Activated CD4-positive, alpha-beta T cell treated with anti-CD3 and anti-CD28 coated beads, Interleukin-2, amount 50 U/mL, for 1 hour (primary cell): ENCODE measurements around the gene CIROP.

Source experiments
- DNase-seq: peaks from one replicate; pipeline ENCODE4 v3.0.0-alpha.2; 2020

Gene CIROP

DNA sequence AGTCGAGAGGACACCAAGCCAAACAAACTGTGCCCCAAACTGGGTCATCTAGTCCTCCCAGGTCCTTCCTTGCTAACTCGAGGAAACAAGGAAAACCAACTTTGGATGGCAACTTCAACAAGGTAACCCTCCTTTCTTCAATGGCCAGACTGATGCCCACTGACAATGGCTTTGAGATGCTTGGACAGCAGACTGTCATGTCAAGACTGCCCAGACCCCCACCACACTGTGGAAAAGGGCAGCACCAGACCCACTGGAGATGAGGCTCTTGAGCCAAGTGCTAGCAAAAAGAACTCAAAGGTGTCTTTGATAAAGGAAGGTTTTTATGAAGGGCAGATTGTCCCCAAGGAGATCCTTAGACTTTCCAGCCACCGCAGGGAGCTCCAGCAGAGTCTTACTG, 38.4 kb downstream of the CIROP start:
- DNase-seq, result no peak

- DNase-seq, result no peak
Measured at GRCh38 chr14:23063601-23064000, 41.2 kb downstream of the CIROP start.

DNA sequence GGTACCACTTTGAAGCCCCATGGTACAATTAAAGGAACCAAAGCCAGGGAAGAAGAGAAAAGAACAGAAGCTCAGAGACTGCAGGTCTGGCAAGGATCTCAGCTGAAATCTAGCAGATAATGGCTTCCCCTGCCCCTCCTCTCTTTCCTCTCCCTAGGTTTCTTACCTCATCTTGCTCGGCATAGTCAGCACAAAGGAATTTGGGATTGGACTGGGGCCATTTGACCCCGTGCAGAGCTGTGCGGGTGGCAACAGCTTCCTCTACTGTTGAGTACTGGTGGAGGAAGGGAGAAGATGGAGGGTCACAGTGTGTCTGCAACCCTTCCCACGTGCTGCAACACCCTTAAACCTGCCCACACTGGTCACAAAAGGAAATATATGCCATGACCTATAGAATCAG, 42.8 kb downstream of the CIROP start:
- no peak for DNase-seq

- no peak for DNase-seq
Measured at GRCh38 chr14:23060536-23061260, 44.1 kb downstream of the CIROP start.

DNA sequence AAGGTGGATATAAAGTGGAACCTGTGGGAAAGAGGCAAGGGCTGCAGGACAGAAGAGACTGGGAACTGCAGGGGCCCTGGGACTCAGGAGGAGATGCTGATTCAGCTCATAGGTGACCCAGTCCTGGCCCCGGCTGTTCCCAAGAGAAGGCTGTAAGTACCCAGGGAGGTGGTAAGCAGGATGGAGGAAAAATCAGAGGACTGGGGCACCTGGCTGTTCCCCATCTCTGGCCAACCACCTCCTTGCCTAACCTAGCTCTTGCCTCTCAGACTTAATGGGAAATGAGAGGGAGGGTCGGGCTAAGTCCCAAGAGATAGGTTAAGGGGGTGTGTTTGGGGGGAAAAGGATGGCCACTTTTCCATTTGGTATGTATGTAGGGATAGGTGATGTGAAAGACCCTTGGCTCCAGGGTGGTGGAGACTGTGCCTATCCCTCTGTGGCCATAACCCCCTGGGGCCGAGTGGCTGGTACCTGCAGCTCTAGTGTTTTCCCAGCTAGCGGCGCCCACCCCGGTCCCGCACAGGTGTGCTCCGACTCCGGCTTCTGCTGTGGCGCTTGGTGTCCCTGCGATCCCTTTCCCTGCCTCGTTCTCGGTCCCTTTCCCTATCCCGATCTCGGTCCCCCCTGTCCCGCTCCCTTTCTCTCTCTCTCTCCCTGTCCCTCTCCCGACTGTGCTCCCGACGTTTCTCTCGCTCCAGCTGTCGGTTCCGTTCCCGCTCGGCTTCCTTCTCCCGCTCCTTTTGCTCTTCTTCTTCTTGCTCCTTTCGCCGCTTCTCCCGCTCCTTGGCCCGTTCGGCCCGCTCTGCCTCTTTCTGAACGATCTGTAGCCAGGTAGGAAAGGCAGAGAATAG, 45.9 kb downstream of the CIROP start:
- no peak for DNase-seq

DNA sequence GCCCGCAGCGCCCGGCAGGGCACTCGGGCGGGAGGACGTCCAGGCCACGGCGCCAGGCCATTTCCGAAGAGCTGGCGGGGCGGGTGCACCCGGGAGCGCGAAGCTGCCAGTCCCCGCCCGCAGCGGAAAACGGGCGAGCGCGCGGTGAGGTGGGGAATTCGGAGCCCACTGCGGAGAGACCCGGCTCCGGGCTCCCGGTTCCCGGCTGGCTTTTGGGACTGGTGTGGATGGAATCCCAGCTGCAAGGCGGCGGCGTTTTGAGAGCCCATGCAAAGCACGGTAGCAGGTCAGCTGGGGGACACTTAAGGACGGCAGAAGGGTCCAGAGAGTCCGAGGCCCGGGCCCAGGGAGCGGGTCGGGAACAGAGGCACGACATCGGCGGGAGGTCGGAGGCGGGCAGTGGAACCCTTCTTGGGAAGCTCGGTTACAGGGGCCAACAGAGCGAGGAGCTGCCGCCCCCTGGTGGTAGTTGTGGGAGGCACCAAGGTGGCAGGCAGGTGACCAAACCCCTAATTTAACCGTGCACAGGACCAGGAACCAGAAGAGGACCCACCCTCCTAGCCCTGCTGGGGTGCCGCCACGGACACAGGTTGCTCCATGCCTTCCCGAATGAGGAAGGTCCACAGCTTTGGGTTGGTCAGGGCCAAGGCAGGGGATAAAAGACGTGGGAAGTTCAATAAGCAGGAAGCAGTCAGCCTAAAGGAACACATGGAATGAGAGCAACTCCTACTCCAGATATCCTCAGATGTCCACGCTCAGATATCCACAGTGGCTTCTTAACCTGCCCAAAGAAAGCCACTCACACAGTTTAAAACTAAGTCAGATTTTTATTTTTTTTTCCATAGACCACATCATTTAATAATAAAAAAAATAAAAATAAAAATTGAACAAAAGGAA, 46.8 kb downstream of the CIROP start:
- peak; percentile 88 for DNase-seq

DNA sequence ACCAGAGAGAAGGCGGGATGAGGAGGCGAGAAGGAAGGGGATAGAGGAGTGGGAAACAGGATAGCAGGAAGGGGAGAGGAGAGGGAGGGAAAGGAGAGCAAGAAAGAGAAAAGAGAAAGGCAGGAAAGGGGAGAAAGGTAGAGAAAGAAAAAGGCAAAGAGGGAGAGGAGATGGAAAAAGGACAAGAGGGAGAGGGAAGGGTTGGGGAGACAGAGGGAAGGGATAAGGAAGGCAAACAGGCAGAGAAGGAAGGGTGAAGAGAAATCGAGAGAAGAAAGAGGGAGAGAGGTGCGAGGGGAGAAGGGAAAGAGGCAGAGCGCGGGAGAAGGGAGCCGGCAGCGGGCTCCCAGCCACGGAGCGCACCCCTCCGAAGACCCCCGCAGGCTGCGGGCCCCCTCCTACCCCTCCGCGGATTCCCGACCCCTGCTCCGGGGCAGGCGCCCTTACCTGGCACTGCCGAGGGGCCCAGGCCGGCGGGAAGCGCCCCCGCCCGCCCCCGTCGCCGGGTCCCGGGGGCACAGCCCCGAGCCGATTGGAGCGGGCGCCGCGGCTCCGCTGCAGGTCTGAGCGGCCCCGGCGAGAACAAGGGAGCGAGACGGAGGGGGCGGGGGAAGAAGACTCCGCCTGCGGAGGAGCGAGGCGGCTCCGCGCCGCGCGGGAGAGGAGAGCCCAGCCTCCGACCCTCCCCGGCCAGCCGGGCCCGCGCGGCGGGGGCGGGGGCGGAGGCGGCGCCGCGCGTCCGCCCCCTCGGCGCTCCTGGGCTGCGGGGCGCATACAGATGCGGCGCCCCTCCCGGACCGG, 47.6 kb downstream of the CIROP start, which contains the start of gene CDH24:
TSS of gene CDH24 (minus strand) at position 565 of the 801 bp plus-strand sequence. CDS start 1,787 bp downstream, outside the sequence.
- DNase-seq, result peak; percentile 61

- peak; percentile 67 for DNase-seq
Measured at GRCh38 chr14:23056145-23056955, 48.4 kb downstream of the CIROP start.

DNA sequence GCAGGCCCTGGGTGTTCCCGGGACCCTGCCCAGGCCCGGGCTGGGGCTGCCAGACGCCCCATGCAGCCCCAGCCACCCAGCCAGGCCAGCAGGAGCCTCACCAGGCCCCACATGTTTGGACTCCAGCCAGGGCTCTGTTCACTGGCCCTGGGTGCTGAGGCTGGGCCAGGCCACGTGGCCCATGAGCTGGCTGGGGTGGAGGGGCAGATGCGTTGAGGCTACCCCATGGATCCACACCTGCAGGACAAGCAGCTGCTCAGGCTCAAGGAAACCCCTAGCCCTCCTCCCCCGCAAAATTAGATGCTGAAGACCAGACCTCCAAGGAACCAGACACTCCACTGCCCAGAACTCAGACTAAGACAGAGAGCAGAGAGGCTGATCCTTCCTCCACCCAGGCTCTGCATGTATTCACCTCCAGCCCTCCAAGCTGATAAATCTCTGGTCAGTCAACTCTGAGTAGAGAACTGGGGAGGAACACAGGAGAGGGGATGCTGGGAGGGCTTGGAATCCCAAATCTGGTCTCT, 49.1 kb downstream of the CIROP start:
- DNase-seq, result no peak

GRCh38 chr14:23055147-23055550, 49.6 kb downstream of the CIROP start:
- DNase-seq, result no peak

DNA sequence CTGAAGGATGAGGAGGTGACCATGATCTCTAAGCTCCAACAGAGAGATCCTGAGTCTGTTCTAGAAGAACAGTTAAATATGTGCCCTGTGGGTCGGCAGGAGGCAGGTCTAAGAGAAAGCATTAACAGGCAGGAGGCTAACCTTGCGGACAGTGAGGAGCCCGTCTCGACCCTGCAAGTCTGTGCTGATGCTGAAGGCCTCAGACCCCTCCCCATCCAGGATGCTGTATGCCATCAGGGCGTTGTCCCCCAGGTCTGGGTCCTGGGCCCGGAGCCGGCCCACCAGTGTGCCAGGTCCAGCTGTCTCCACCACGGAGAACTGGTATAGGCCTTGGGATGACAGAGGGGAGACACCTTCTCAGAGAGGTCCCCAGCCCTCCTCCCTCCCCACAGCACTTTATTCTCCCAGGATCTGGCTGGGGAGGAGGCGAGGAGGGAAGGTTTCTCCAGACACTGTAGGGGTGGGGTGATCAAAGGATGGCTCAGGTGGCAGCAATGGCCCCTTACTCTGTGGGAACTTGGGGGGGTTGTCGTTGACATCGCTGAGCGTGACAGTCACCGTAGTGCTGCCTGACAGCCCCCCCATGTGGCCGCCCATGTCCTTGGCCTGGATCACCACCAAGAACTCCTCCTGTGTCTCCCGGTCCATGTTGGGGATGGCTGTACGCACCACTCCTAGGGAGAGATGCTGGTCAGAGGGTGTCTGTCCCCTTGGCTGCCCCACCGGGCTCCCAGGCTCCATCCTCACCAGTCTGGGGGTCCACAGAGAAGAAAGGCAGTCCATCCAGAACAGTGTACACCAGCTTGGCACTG, 50.6 kb downstream of the CIROP start:
- DNase-seq, result peak; percentile 28

DNA sequence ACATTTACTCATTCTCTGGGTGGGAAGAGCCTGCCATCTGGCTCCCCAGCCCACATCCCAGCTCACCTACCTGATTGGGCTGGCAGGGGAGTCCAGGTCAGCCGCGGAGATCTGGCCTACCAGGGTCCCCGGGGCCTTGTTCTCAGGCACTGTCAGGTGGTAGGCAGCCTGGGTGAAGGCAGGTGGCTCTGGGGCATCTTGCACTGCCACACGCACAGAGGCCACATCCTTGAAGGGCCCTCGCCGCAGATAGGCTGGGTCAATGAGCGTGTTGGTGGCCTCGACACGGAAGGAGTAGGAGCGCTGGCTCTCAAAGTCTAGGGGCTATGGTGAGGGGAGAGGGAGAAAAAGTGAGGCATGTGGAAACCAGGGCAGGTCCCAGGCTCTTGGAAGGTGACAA, 51.4 kb downstream of the CIROP start:
- no peak for DNase-seq

DNA sequence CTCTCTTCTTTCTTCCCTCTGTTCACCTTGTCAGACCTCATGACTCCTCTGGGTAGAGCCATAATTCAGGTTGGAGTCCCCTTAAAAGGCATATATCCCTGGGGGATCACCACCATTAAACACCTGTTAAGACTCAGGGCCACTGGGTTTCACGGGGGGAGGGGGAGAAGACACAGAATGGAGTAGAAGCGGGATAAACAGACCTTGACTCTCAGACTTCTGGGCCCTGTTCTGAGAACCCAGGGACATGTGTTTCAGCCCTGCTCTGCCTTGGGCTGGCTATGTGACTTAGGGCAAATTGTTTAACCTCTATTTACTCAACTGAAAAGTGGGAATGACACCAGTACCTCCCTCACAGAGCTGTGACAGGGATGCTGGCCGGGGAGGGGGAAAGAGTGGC, 52.1 kb downstream of the CIROP start:
- DNase-seq, result no peak

DNA sequence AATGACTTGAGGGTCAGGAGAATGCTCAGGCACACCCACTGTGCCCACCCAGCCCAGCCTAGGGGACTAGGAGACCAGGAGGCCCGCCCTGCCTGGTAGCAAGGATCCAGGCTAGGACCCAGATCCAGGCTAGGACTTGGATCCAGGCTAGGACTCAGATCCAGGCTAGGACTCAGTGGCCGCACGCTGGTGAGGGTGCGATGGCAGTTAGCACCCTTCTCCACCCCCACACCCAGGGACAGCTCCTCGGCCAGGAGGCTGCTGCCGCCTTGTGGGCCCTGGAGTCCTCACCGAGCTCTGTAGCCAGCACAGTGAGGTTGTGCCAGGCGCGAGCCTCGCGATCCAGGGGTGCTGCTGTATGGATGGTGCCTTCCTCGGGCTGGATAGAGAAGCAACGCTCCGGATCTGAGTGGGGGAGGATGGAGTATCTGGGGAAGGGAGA, 52.6 kb downstream of the CIROP start:
- no peak for DNase-seq

- no peak for DNase-seq
Measured at GRCh38 chr14:23051141-23052057, 53.4 kb downstream of the CIROP start.
